Epithelial cell of alveolus of lung (primary cell): ENCODE data around the gene AZU1. TPM values are rescaled to one million over a fixed set of nuclear protein-coding genes. Genes with fewer than 3 reads are reported as not detected.

Experiments used
- total RNA-seq: library from RNA; depleted of rRNA; stranded (reverse); fragments of >200 nt; gene quantifications from 2 replicates; pipeline ENCODE4 v1.2.1, GENCODE V29; 2015

The AZU1 gene
- 2.5 TPM in 1 of 2 replicates, not detected in the other for total RNA-seq

GRCh38 chr19:827710-828321 lies at the start of gene AZU1:
TSS of gene AZU1 (plus strand) at chr19:827837. CDS start at chr19:827847, 10 bp downstream.

GRCh38 chr19:796692-797527 lies 30.7 kb upstream of the AZU1 start, which contains the start of gene PTBP1:
TSS of gene PTBP1 (plus strand) at chr19:797452. CDS start at chr19:797498, 46 bp downstream.

GRCh38 chr19:821825-822503 lies 5.7 kb upstream of the AZU1 start, which contains the start of gene PLPPR3:
TSS of gene PLPPR3 (minus strand) at chr19:821955. CDS start at chr19:821559, 396 bp downstream.

GRCh38 chr19:840519-841206 lies 13.0 kb downstream of the AZU1 start, which contains the start of gene PRTN3:
TSS of gene PRTN3 (plus strand) at chr19:840999. CDS start at chr19:841009, 10 bp downstream.

GRCh38 chr19:852136-853013 lies 24.7 kb downstream of the AZU1 start, which contains the start of gene ELANE:
TSS of gene ELANE (plus strand) at chr19:852303. CDS start at chr19:852329, 26 bp downstream.

GRCh38 chr19:858868-859843 lies 31.5 kb downstream of the AZU1 start, which contains the start of gene CFD:
TSS of gene CFD (plus strand) at chr19:859664. CDS start at chr19:859690, 26 bp downstream.

Other genes with a start within 250 kb of the AZU1 start
- 1.6 and 2.7 TPM in 2 replicates for gene HCN2, start 238.0 kb upstream of the AZU1 start, total RNA-seq
- gene POLRMT, start 194.3 kb upstream of the AZU1 start, total RNA-seq: 35.1 and 36.3 TPM in 2 replicates
- not detected in 2 replicates for gene FGF22, start 188.0 kb upstream of the AZU1 start, total RNA-seq
- gene RNF126, start 164.6 kb upstream of the AZU1 start, total RNA-seq: 57.8 and 95.7 TPM in 2 replicates
- gene FSTL3, start 151.4 kb upstream of the AZU1 start, total RNA-seq: 118 and 238 TPM in 2 replicates
- gene PRSS57, start 132.4 kb upstream of the AZU1 start, total RNA-seq: 1.9 TPM in 1 of 2 replicates, not detected in the other
- gene PALM, start 118.9 kb upstream of the AZU1 start, total RNA-seq: 15.9 and 83.0 TPM in 2 replicates
- gene MISP, start 76.7 kb upstream of the AZU1 start, total RNA-seq: 3.2 TPM in 2 replicates
- 297 and 323 TPM in 2 replicates for gene PTBP1, start 30.4 kb upstream of the AZU1 start, total RNA-seq
- gene PLPPR3, start 5.9 kb upstream of the AZU1 start, total RNA-seq: 1.7 and 102 TPM in 2 replicates
- 2.6 TPM in 1 of 2 replicates, not detected in the other for gene PRTN3, start 13.2 kb downstream of the AZU1 start, total RNA-seq
- gene ELANE, start 24.5 kb downstream of the AZU1 start, total RNA-seq: 15.0 TPM in 1 of 2 replicates, not detected in the other
- gene CFD, start 31.8 kb downstream of the AZU1 start, total RNA-seq: 0.91 and 262 TPM in 2 replicates
- gene MED16, start 65.3 kb downstream of the AZU1 start, total RNA-seq: 45.9 and 54.3 TPM in 2 replicates
- not detected in 2 replicates for gene RNU6-9, start 65.6 kb downstream of the AZU1 start, total RNA-seq
- 51.7 and 56.2 TPM in 2 replicates for gene R3HDM4, start 85.4 kb downstream of the AZU1 start, total RNA-seq
- gene KISS1R, start 89.5 kb downstream of the AZU1 start, total RNA-seq: 0.39 TPM in 1 of 2 replicates, not detected in the other
- 12.2 and 14.5 TPM in 2 replicates for gene ARID3A, start 98.2 kb downstream of the AZU1 start, total RNA-seq
- gene WDR18, start 156.5 kb downstream of the AZU1 start, total RNA-seq: 49.1 and 54.8 TPM in 2 replicates
- 1.6 and 2.0 TPM in 2 replicates for gene GRIN3B, start 172.6 kb downstream of the AZU1 start, total RNA-seq
- gene TMEM259, start 193.3 kb downstream of the AZU1 start, total RNA-seq: 126 and 158 TPM in 2 replicates
- gene RNU6-2, start 193.7 kb downstream of the AZU1 start, total RNA-seq: not detected in 2 replicates
- gene CNN2, start 198.8 kb downstream of the AZU1 start, total RNA-seq: 265 and 382 TPM in 2 replicates
- gene ABCA7, start 212.3 kb downstream of the AZU1 start, total RNA-seq: 1.9 and 3.3 TPM in 2 replicates
- gene ARHGAP45, start 239.3 kb downstream of the AZU1 start, total RNA-seq: 3.4 and 4.5 TPM in 2 replicates